HUES64 (cell line): ENCODE measurements around the gene KANK3.
A peak's percentile ranks its signal among the peaks of the same experiment; 100 is the strongest.
"Not testable (repeated sequence)": the region's sequence is repeated elsewhere in the genome, so short reads cannot be mapped to it uniquely, and the experiment has no call there.

Source experiments
- H3K27ac ChIP-seq: 2 replicates; pipeline ENCODE4 v1.7.0; 2013; ENCODE audit warnings: low read depth, low read length, inconsistent platforms
- H3K27me3 ChIP-seq: 2 replicates; pipeline ENCODE4 v1.6.1; 2013; ENCODE audit warnings: mild to moderate bottlenecking, low read length; ENCODE audit not compliant: insufficient read depth
- H3K36me3 ChIP-seq: 2 replicates; pipeline ENCODE4 v1.6.1; 2013; ENCODE audit warnings: mild to moderate bottlenecking, low read length; ENCODE audit not compliant: insufficient read depth
- H3K4me1 ChIP-seq: 2 replicates; pipeline ENCODE4 v1.6.1; 2013; ENCODE audit warnings: mild to moderate bottlenecking, low read length, moderate library complexity; ENCODE audit not compliant: insufficient read depth
- H3K4me3 ChIP-seq: 2 replicates; pipeline ENCODE4 v1.5.1; 2013; ENCODE audit warnings: mild to moderate bottlenecking, low read length, moderate library complexity
- H3K9ac ChIP-seq: 2 replicates; pipeline ENCODE4 v1.6.1; 2013; ENCODE audit warnings: mild to moderate bottlenecking, low read depth, low read length
- H3K9me3 ChIP-seq: 2 replicates; pipeline ENCODE4 v1.6.1; 2013; ENCODE audit warnings: low read depth, low read length; ENCODE audit not compliant: insufficient read depth
- WGBS: fragments of 150-250, 120-280 bp; methylation state at CpG from one replicate; pipeline ENCODE4 v1.1.7; 2013; ENCODE audit warnings: missing lambda C conversion rate; 5-methylcytosine and 5-hydroxymethylcytosine counted together

The KANK3 gene

DNA sequence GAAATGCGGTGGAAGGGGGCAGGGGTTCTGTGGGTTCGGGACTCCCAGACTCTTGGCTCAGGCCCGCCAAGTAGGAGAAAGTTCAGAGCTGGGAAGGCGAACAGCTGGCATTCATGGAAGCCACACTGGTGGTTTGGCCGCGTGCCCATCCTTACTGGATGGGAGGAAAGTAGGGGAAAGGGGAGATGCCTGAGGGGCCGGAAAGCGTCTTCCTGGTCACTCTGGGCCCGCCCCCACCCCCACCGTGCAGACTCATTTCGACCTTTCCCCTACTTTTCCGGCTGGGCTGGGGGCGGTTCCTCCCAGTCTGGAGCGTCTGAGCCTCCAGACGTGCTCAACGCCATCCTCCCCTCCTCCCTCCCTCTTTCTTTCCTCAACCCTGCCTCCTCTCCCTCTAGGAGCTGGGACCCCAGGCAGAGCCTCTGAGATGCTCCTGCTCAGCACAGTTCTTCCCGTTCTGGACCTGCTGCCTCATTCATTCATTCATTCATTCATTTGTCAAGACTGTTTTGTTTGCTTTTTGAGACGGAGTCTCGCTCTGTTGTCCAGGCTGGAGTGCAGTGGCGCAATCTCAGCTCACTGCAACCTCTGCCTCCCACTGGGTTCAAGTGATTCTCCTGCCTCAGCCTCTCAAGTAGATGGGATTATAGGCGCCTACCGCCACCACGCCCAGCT is 24.4 kb upstream of the KANK3 start:
- 28% methylated on average over 21 of the region's 23 CpGs for WGBS
- Histone ChIP-seq H3K9ac (peak overlapping the region; percentile 67), H3K9me3 (no peaks in the 10 kb centered on the region), H3K4me1 (peaks cover 18% of the 10 kb centered on the region), H3K36me3 (peaks cover 10% of the 10 kb centered on the region; the same call in 1 of the 2 replicates), H3K27me3 (peaks cover 25% of the 10 kb centered on the region), H3K27ac (peak overlapping the region; percentile 91), H3K4me3 (peak overlapping the region; percentile 44)

- Histone ChIP-seq H3K4me3 (peak overlapping the region; percentile 44), H3K9me3 (no peaks in the 10 kb centered on the region), H3K36me3 (0 out of 2 replicates have a peak, but pooled peaks cover 9% of the 10 kb centered on the region), H3K4me1 (peaks cover 19% of the 10 kb centered on the region), H3K9ac (peak overlapping the region; percentile 67), H3K27ac (peak overlapping the region; percentile 91), H3K27me3 (peaks cover 29% of the 10 kb centered on the region)
- 53% methylated on average over 13 of the region's 13 CpGs for WGBS
These were observed 23.9 kb upstream of the KANK3 start for GRCh38 chr19:8366961-8367326.

GRCh38 chr19:8366121-8366581 is 23.1 kb upstream of the KANK3 start:
- H3K4me1 ChIP-seq, result peaks cover 22% of the 10 kb centered on the region
- no peak overlapping the region for H3K27ac ChIP-seq
- H3K9me3 ChIP-seq, result no peaks in the 10 kb centered on the region
- no peak overlapping the region for H3K9ac ChIP-seq
- WGBS, result 94% methylated on average over 11 of the region's 11 CpGs
- no peak overlapping the region for H3K4me3 ChIP-seq
- peaks cover 33% of the 10 kb centered on the region for H3K27me3 ChIP-seq
- 0 out of 2 replicates have a peak, but pooled peaks cover 9% of the 10 kb centered on the region for H3K36me3 ChIP-seq

- H3K27me3 ChIP-seq, result peaks cover 33% of the 10 kb centered on the region
- under 1% methylated on average over 81 of the region's 81 CpGs for WGBS
- H3K27ac ChIP-seq, result peak within 1 kb of the TSS; percentile 52; the same call in 1 of the 2 replicates
- peak within 1 kb of the TSS; percentile 58 for H3K9ac ChIP-seq
- no peaks in the 10 kb centered on the region for H3K9me3 ChIP-seq
- H3K4me3 ChIP-seq, result peak within 1 kb of the TSS; percentile 79
- 0 out of 2 replicates have a peak, but pooled peaks cover 3% of the 10 kb centered on the region for H3K36me3 ChIP-seq
- H3K4me1 ChIP-seq, result peaks cover 22% of the 10 kb centered on the region
These were observed 21.0 kb upstream of the KANK3 start, which contains the start of gene ANGPTL4 for GRCh38 chr19:8363803-8364771. ANGPTL4 (plus strand) TSS chr19:8364155; CDS start chr19:8364322, 167 bp downstream.

DNA sequence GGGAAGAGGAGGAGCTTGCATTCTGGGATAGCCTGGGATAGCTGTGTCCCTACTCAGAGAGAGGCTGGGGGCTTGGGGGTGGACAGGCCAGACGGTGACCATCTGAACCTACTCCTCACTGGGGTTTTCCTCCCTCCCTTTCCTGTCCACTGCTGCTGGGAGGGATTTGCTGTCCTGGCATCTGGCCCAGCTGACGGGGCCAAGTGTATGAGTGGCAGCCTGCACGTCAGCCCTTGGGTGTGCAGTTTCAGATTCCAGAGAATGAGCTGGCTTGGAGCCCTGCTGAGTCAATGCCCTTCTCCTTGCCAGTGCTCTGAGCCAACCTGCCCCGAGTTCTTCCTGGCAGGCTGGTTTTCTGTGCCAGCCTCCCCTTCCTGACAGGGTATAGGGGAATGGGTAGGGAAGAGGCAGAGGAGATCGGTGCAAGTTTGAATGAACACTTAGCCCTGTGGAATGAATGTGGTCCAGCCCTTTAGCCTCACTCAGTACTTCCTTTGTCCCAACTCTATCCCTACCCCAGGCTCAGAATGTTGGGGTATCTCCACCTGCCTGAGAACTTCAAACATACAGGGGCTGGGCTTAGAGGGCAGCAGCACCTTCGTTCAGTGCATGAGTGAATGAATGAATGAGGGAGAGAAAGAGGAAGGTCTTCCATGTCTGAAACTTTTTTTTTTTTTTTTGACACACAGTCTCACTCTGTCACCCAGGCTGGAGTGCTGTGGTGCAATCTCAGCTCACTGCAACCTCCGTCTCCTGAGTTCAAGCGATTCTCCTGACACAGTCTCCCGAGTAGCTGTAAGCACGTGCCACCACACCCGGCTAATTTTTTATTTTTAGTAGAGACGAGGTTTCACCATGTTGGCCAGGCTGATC is 19.1 kb upstream of the KANK3 start:
- H3K27ac ChIP-seq, result no peak overlapping the region
- no peaks in the 10 kb centered on the region for H3K36me3 ChIP-seq
- peaks cover 33% of the 10 kb centered on the region for H3K27me3 ChIP-seq
- H3K4me3 ChIP-seq, result no peak overlapping the region
- H3K9me3 ChIP-seq, result no peaks in the 10 kb centered on the region
- 91% methylated on average over 11 of the region's 12 CpGs for WGBS
- no peak overlapping the region for H3K9ac ChIP-seq
- peaks cover 17% of the 10 kb centered on the region for H3K4me1 ChIP-seq

DNA sequence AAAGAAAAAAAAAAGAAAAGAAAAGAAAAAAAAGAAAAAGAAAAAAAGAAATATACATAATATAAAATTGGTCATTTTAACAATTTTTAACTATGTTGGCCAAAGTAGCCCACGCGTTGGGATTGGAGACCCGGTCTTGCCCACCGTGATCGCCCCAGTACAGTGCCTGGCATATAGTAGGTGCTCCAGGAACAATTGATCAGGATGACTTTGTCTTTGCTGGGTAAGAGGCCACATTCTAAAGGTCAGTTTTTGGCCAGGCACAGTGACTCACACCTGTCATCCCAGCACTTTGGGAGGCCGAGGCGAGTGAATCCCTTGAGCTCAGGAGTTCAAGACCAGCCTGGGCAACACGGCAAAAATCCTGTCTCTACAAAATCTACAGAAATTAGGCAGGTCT is 17.1 kb upstream of the KANK3 start:
- H3K4me1 ChIP-seq, result peaks cover 9% of the 10 kb centered on the region
- H3K27me3 ChIP-seq, result peaks cover 27% of the 10 kb centered on the region
- H3K4me3 ChIP-seq, result no peak overlapping the region
- no peaks in the 10 kb centered on the region for H3K36me3 ChIP-seq
- no peaks in the 10 kb centered on the region for H3K9me3 ChIP-seq
- WGBS, result 91% methylated on average over 8 of the region's 8 CpGs
- no peak overlapping the region for H3K9ac ChIP-seq
- H3K27ac ChIP-seq, result no peak overlapping the region

GRCh38 chr19:8358948-8359347 is 15.9 kb upstream of the KANK3 start:
- H3K9me3 ChIP-seq, result no peaks in the 10 kb centered on the region
- H3K27me3 ChIP-seq, result peaks cover 15% of the 10 kb centered on the region
- H3K4me3 ChIP-seq, result no peak overlapping the region
- no peaks in the 10 kb centered on the region for H3K36me3 ChIP-seq
- H3K9ac ChIP-seq, result no peak overlapping the region
- H3K27ac ChIP-seq, result no peak overlapping the region
- 95% methylated on average over 6 of the region's 6 CpGs for WGBS
- H3K4me1 ChIP-seq, result peaks cover 9% of the 10 kb centered on the region

DNA sequence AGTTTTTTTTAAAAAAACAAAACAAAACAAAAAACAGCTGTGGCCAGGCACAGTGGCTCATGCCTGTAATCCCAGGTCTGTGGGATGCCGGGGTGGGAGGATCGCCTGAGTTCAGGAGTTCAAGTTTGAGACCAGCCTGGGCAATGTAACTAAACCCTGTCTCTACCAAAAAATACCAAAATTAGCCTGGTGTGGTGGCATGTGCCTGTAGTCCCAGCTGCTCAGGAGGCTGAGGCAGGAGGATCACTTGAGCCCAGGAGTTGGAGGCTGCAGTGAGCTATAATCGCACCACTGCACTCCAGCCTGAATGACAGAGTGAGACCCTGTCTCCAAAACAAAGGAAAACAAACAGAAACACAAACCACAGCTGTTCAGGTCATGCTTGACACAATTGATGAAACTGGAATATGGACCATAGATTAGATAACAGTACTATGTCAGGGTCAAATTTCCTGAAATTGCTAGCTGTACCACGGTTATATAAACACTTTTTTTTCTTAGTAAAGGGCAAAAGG is 14.0 kb upstream of the KANK3 start:
- WGBS, result 94% methylated on average over 4 of the region's 4 CpGs
- Histone ChIP-seq H3K27me3 (peaks cover 5% of the 10 kb centered on the region; the same call in 1 of the 2 replicates), H3K4me3 (no peak overlapping the region), H3K9me3 (no peaks in the 10 kb centered on the region), H3K9ac (no peak overlapping the region), H3K4me1 (peaks cover 13% of the 10 kb centered on the region; the same call in 1 of the 2 replicates), H3K36me3 (no peaks in the 10 kb centered on the region), H3K27ac (no peak overlapping the region)

- Histone ChIP-seq H3K4me1 (peaks cover 10% of the 10 kb centered on the region; the same call in 1 of the 2 replicates), H3K36me3 (no peaks in the 10 kb centered on the region), H3K9ac (no peak overlapping the region), H3K27ac (no peak overlapping the region), H3K4me3 (no peak overlapping the region), H3K27me3 (no peaks in the 10 kb centered on the region), H3K9me3 (no peaks in the 10 kb centered on the region)
- WGBS, result 86% methylated on average over 6 of the region's 6 CpGs
These were observed 12.8 kb upstream of the KANK3 start for GRCh38 chr19:8355631-8356402.

DNA sequence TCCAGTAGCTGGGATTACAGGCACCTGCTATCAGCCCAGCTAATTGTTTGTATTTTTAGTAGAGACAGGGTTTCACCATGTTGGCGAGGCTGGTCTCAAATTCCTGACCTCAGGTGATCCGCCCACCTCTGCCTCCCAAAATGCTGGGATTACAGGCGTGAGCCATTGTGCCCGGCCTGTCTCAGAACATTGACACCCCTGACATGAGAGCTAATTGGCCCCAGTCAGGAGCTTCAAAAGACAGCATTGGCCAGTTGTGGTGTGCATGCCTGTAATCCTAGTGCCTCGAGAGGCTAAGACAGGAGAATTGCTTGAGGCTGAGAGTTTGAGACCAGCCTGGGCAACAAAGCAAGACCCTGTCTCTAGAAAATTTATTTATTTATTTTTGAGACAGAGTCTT is 9.8 kb upstream of the KANK3 start:
- H3K27me3 ChIP-seq, H3K36me3 ChIP-seq, H3K27ac ChIP-seq, H3K9me3 ChIP-seq, H3K9ac ChIP-seq: not testable (repeated sequence)
- peaks cover 10% of the 10 kb centered on the region; the same call in 1 of the 2 replicates for H3K4me1 ChIP-seq
- H3K4me3 ChIP-seq, result peak overlapping the region; percentile 40
- WGBS, result 52% methylated on average over 5 of the region's 5 CpGs
